ENCODE results near the gene RRBP1.

DNA sequence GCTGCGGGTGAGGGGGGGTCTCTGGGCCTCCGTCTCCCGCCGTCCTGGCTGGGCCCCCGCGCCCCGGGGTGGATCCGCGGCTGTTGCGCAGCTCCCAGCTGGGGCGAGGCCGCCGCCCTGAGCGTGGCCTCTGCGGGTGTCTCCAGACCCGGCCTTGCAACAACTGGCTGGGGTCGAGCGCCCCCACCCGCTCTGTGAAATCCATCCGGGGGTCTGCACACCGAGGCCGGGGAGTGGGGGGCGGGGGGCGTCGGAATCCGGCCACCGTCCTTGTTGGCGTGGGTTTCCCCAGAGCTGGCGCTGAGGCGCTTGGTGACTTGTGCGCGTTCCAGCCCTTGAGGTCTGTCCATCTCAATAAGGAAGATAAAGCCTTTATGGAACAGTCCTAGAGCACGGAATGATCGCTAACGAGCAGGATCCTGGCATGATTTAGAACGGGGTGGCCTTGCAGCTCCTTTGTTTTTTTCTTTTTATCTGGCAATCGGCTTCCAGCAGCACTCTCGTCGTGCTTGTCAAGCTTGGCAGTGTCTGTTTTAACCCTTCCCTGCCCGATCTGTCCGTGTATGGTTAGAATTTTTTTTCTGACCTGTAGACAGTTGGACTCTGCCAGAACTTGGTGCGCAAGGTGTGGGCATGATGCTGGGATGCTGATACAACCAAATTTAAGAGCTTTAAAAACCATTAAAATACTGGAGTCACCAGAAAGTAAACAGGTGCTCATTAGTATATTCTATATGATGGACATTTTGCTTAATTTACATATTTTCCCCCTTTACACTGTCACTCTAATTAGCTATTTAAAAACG is 111.5 kb downstream of the RRBP1 start:
- TF ChIP-seq, protein P1, sequence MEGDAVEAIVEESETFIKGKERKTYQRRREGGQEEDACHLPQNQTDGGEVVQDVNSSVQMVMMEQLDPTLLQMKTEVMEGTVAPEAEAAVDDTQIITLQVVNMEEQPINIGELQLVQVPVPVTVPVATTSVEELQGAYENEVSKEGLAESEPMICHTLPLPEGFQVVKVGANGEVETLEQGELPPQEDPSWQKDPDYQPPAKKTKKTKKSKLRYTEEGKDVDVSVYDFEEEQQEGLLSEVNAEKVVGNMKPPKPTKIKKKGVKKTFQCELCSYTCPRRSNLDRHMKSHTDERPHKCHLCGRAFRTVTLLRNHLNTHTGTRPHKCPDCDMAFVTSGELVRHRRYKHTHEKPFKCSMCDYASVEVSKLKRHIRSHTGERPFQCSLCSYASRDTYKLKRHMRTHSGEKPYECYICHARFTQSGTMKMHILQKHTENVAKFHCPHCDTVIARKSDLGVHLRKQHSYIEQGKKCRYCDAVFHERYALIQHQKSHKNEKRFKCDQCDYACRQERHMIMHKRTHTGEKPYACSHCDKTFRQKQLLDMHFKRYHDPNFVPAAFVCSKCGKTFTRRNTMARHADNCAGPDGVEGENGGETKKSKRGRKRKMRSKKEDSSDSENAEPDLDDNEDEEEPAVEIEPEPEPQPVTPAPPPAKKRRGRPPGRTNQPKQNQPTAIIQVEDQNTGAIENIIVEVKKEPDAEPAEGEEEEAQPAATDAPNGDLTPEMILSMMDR (IDR thresholded peaks at IDR 0.05), result no peak
- TF ChIP-seq POLR2A (IDR thresholded peaks at IDR 0.05), result no peak

Measured in lower leg skin (tissue), 3 donors.